NCI-H128 (cell line): ENCODE measurements around the gene POC1B.
"Not testable (repeated sequence)": the region's sequence is repeated elsewhere in the genome, so short reads cannot be mapped to it uniquely, and the experiment has no call there.

ENCODE experiments used
- DNase-seq: peaks from one replicate; lab custom pipeline; 2025; ENCODE audit not compliant: unreplicated experiment; lab: John Stamatoyannopoulos, UW

Gene POC1B

GRCh38 chr12:89468017-89468416 lies 57.8 kb downstream of the POC1B start:
- no peak for DNase-seq

GRCh38 chr12:89464974-89465592 lies 60.8 kb downstream of the POC1B start:
- no peak for DNase-seq

- DNase-seq: peak; percentile 7
These were observed 63.9 kb downstream of the POC1B start for GRCh38 chr12:89461649-89462612.

- DNase-seq: no peak
These were observed 64.7 kb downstream of the POC1B start for GRCh38 chr12:89461190-89461589.

GRCh38 chr12:89459279-89459678 lies 66.6 kb downstream of the POC1B start:
- not testable (repeated sequence) for DNase-seq

- DNase-seq: no peak
These were observed 69.3 kb downstream of the POC1B start for GRCh38 chr12:89456565-89456964.

- DNase-seq: no peak
These were observed 71.6 kb downstream of the POC1B start for GRCh38 chr12:89454080-89454848.

- no peak for DNase-seq
These were observed 72.5 kb downstream of the POC1B start for GRCh38 chr12:89453121-89453978.

GRCh38 chr12:89451841-89452251 lies 74.0 kb downstream of the POC1B start:
- no peak for DNase-seq

GRCh38 chr12:89450907-89451306 lies 74.9 kb downstream of the POC1B start:
- DNase-seq: no peak

GRCh38 chr12:89448951-89449371 lies 76.9 kb downstream of the POC1B start:
- no peak for DNase-seq

- DNase-seq: no peak
These were observed 77.3 kb downstream of the POC1B start for GRCh38 chr12:89448526-89448925.

GRCh38 chr12:89439941-89440340 lies 85.9 kb downstream of the POC1B start:
- DNase-seq: no peak

GRCh38 chr12:89437231-89437630 lies 88.6 kb downstream of the POC1B start:
- DNase-seq: no peak

GRCh38 chr12:89436062-89436461 lies 89.8 kb downstream of the POC1B start:
- DNase-seq: no peak

GRCh38 chr12:89433634-89434033 lies 92.2 kb downstream of the POC1B start:
- no peak for DNase-seq

GRCh38 chr12:89432396-89432795 lies 93.5 kb downstream of the POC1B start:
- DNase-seq: no peak

- DNase-seq: no peak
These were observed 96.3 kb downstream of the POC1B start for GRCh38 chr12:89429528-89429927.

- DNase-seq: no peak
These were observed 98.2 kb downstream of the POC1B start for GRCh38 chr12:89427508-89428156.

- no peak for DNase-seq
These were observed 101.0 kb downstream of the POC1B start for GRCh38 chr12:89424846-89425245.
